Natural killer cell (primary cell): Measurements from ENCODE around the gene NGB. TPM values are rescaled to one million over a fixed set of nuclear protein-coding genes. Genes with fewer than 3 reads are reported as not detected.

ENCODE experiments used
- ATAC-seq, 3 donors: fragments of 150-1000 bp in 2 of 3; fragments of 200-7000 bp in 1 of 3; cut with Tn5 transposase; 1 replicate in 1 of 3; 2 replicates in 2 of 3; pipeline ENCODE4 v1.10.0; 2021; ENCODE audit warnings: mild to moderate bottlenecking in 2 of 3, moderate library complexity in 2 of 3
- DNase-seq, 2 donors: peaks; one replicate each; pipeline versions ENCODE4 v3.0.0 to v3.0.0-alpha.2; 2013 to 2021; ENCODE audit warnings: mixed read lengths in 1 of 2
- H3K27ac ChIP-seq: one replicate; pipeline ENCODE4 v1.5.1; 2013; ENCODE audit warnings: mild to moderate bottlenecking, low read length
- H3K27me3 ChIP-seq: one replicate; pipeline ENCODE4 v1.6.1; 2013; ENCODE audit warnings: low read length; ENCODE audit not compliant: control insufficient read depth, insufficient read depth
- H3K36me3 ChIP-seq: one replicate; pipeline ENCODE4 v1.6.1; 2013; ENCODE audit warnings: low read length; ENCODE audit not compliant: control insufficient read depth, insufficient read depth
- H3K4me1 ChIP-seq: one replicate; pipeline ENCODE4 v1.6.1; 2013; ENCODE audit warnings: low read length; ENCODE audit not compliant: control insufficient read depth, insufficient read depth
- H3K4me3 ChIP-seq: one replicate; pipeline ENCODE4 v1.5.1; 2013; ENCODE audit warnings: low read length
- H3K9me3 ChIP-seq: one replicate; pipeline ENCODE4 v1.6.1; 2013; ENCODE audit warnings: low read length; ENCODE audit not compliant: control insufficient read depth, insufficient read depth
- H3K27ac Mint-ChIP-seq, 2 donors: one replicate each; pipeline ENCODE4 v1.8.0; 2022; ENCODE audit warnings: mild to moderate bottlenecking in 2 of 2, mixed read lengths in 2 of 2, moderate library complexity in 1 of 2
- H3K27me3 Mint-ChIP-seq, 2 donors: one replicate each; pipeline ENCODE4 v1.8.0; 2022; ENCODE audit warnings: low read depth in 2 of 2, mixed read lengths in 2 of 2
- H3K36me3 Mint-ChIP-seq: one replicate; pipeline ENCODE4 v1.8.0; 2022; ENCODE audit warnings: mixed read lengths
- H3K4me1 Mint-ChIP-seq, 2 donors: one replicate each; pipeline ENCODE4 v1.8.0; 2022; ENCODE audit warnings: mixed read lengths in 2 of 2
- H3K4me3 Mint-ChIP-seq: one replicate; pipeline ENCODE4 v1.8.0; 2022; ENCODE audit warnings: mild to moderate bottlenecking, moderate library complexity, mixed read lengths
- H3K9me3 Mint-ChIP-seq, 2 donors: one replicate each; pipeline ENCODE4 v1.8.0; 2022; ENCODE audit warnings: mixed read lengths in 2 of 2
- WGBS: methylation state at CpG from one replicate; pipeline ENCODE4 v1.1.7; 2013; ENCODE audit warnings: missing lambda C conversion rate; ENCODE audit not compliant: insufficient coverage; 5-methylcytosine and 5-hydroxymethylcytosine counted together
- intact Hi-C: fragments of 100-400 bp; cut with micrococcal nuclease; formaldehyde crosslinking; loops from one replicate; pipeline ENCODE4 v1.14.2; 2022
- total RNA-seq, 4 donors: library from RNA; stranded (reverse); fragments of 120-200 nt in 1 of 4; gene quantifications; one replicate each; pipeline versions ENCODE4 v1.2.3 to v1.2.4, GENCODE V29; 2013 to 2022
- TF ChIP-seq, protein P1 (sequence below): fragments of 200-600 bp; IDR thresholded peaks from one replicate; pipeline ENCODE4 v1.8.0; 2022; ENCODE audit warnings: antibody characterized with exemption

NGB gene
- total RNA-seq, 3 donors from 2014 or later (not counting 1 experiment from before 2014, with no cell fraction given) = not detected

GRCh38 chr14:77251870-77252269 is 19.1 kb downstream of the NGB start:
- WGBS = 95% methylated on average over 11 of the region's 11 CpGs
- peaks cover 0 to 6% of the 10 kb centered on the region in 2 donors for H3K27me3 Mint-ChIP-seq

DNA sequence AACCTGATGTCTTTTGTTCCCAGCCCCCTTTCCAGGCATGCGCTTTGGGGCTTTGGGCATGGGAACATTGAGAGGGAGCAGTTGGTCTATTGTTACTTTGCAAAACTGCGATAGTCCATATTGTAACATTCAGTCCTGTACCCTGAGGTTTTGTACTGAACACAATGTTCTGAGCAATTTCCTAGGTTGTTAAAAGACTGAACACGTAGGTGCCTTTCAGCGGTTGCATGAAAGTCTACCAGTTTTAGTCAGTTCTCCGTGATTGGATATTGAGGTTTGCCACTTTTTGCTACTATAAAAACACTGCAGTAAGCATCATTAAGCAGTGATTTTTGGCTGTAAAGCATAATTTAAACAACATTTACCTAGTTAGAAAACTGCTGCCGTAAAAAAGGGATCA is 20.1 kb downstream of the NGB start:
- no peak overlapping the region for H3K27ac Mint-ChIP-seq
- TF ChIP-seq, protein P1, sequence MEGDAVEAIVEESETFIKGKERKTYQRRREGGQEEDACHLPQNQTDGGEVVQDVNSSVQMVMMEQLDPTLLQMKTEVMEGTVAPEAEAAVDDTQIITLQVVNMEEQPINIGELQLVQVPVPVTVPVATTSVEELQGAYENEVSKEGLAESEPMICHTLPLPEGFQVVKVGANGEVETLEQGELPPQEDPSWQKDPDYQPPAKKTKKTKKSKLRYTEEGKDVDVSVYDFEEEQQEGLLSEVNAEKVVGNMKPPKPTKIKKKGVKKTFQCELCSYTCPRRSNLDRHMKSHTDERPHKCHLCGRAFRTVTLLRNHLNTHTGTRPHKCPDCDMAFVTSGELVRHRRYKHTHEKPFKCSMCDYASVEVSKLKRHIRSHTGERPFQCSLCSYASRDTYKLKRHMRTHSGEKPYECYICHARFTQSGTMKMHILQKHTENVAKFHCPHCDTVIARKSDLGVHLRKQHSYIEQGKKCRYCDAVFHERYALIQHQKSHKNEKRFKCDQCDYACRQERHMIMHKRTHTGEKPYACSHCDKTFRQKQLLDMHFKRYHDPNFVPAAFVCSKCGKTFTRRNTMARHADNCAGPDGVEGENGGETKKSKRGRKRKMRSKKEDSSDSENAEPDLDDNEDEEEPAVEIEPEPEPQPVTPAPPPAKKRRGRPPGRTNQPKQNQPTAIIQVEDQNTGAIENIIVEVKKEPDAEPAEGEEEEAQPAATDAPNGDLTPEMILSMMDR = no peak
- ATAC-seq (no peak), DNase-seq (no peak)
- no peaks in the 10 kb centered on the region for H3K36me3 Mint-ChIP-seq
- H3K27me3 Mint-ChIP-seq = peaks cover 0 to 9% of the 10 kb centered on the region in 2 donors
- no peaks in the 10 kb centered on the region for H3K9me3 Mint-ChIP-seq
- 92% methylated on average over 6 of the region's 6 CpGs for WGBS
- intact Hi-C loops = no loop called here
- Histone ChIP-seq H3K4me1 (no peaks in the 10 kb centered on the region), H3K36me3 (no peaks in the 10 kb centered on the region), H3K4me3 (no peak overlapping the region), H3K9me3 (no peaks in the 10 kb centered on the region), H3K27me3 (no peaks in the 10 kb centered on the region), H3K27ac (no peak overlapping the region)
- H3K4me1 Mint-ChIP-seq = no peaks in the 10 kb centered on the region
- H3K4me3 Mint-ChIP-seq = no peak overlapping the region

More at GRCh38 chr14:77251870-77252269, 19.1 kb downstream of the NGB start:
- H3K4me1 ChIP-seq = no peaks in the 10 kb centered on the region
- no peak overlapping the region for H3K4me3 ChIP-seq
- H3K36me3 ChIP-seq = no peaks in the 10 kb centered on the region
- H3K4me3 Mint-ChIP-seq = no peak overlapping the region
- DNase-seq (no peak), ATAC-seq (no peak)
- no peaks in the 10 kb centered on the region for H3K9me3 Mint-ChIP-seq
- no peak overlapping the region for H3K27ac ChIP-seq
- intact Hi-C loops = no loop called here
- no peaks in the 10 kb centered on the region for H3K4me1 Mint-ChIP-seq
- TF ChIP-seq, protein P1 = no peak
- H3K27me3 ChIP-seq = no peaks in the 10 kb centered on the region
- H3K36me3 Mint-ChIP-seq = no peaks in the 10 kb centered on the region
- H3K9me3 ChIP-seq = no peaks in the 10 kb centered on the region
- no peak overlapping the region for H3K27ac Mint-ChIP-seq

DNA sequence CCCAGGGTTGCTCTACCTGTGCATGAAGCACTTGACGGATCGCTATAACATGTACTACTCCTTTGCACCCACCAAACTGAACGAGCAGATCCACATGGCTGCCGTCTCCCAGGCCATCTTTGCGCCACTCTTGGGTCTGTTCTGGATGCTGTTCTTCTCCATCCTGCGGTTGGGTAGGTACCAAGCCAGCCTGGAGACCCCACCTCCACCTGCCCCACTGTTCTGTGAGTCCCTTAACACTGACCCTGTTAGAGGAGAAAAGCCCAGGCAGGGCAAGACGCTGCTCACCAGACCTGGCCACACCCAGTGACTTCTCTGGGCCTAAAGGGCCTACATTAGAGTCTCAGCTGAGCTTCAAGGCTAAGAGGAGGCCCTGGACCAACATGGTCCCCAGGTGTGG is 21.7 kb downstream of the NGB start:
- H3K27ac Mint-ChIP-seq = no peak overlapping the region
- H3K27me3 ChIP-seq = no peaks in the 10 kb centered on the region
- H3K4me1 Mint-ChIP-seq = no peaks in the 10 kb centered on the region
- H3K4me3 Mint-ChIP-seq = no peak overlapping the region
- TF ChIP-seq, protein P1 = no peak
- no peak for DNase-seq
- intact Hi-C loops = no loop called here
- no peak overlapping the region for H3K4me3 ChIP-seq
- 94% methylated on average over 7 of the region's 7 CpGs for WGBS
- H3K4me1 ChIP-seq = peaks cover 4% of the 10 kb centered on the region
- no peaks in the 10 kb centered on the region for H3K9me3 Mint-ChIP-seq
- H3K9me3 ChIP-seq = no peaks in the 10 kb centered on the region
- peaks cover 0 to 11% of the 10 kb centered on the region in 2 donors for H3K27me3 Mint-ChIP-seq
- no peak for ATAC-seq
- no peak overlapping the region for H3K27ac ChIP-seq
- no peaks in the 10 kb centered on the region for H3K36me3 ChIP-seq
- no peaks in the 10 kb centered on the region for H3K36me3 Mint-ChIP-seq

GRCh38 chr14:77248666-77249065 is 22.3 kb downstream of the NGB start:
- Histone ChIP-seq H3K4me3 (no peak overlapping the region), H3K27me3 (no peaks in the 10 kb centered on the region), H3K9me3 (no peaks in the 10 kb centered on the region), H3K4me1 (peaks cover 7% of the 10 kb centered on the region), H3K27ac (no peak overlapping the region), H3K36me3 (no peaks in the 10 kb centered on the region)
- Mint-ChIP-seq H3K9me3 (no peaks in the 10 kb centered on the region), H3K4me3 (no peak overlapping the region), H3K36me3 (no peaks in the 10 kb centered on the region), H3K27me3 (peaks cover 0 to 11% of the 10 kb centered on the region in 2 donors), H3K4me1 (no peaks in the 10 kb centered on the region), H3K27ac (no peak overlapping the region)
- intact Hi-C loops = no loop called here
- WGBS = 97% methylated on average over 7 of the region's 7 CpGs
- DNase-seq = no peak
- ATAC-seq = no peak
- TF ChIP-seq, protein P1 = no peak
